Measurements from ENCODE around the gene AGPS. TPM values are rescaled to one million over a fixed set of nuclear protein-coding genes. Genes with fewer than 3 reads are reported as not detected.

AGPS gene
- total and polyA plus RNA-seq, 2 of the 13 experiments (the other 11 are each of a cell fraction or from before 2014, with no cell fraction given): 39.4 to 99.0 TPM

DNA sequence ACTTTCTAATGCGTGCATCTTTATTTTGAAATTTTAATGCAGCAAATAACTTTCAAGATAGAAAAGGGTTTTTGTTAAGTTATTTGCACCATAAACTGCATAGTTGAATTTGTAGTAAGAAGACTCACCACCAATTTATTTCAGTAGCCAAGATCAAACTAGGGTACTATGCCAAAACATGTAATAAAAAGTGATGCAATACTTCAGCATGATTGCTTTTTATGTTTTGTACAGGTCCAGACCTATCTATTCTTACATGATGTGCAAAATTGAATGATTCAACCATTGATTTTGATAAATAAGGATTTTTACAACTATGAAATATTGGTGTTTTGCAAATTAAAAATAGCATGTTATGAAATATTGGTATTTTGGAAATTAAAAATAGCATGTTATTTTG lies 26.7 kb downstream of the AGPS start:
- Histone ChIP-seq H3K4me3 (replicated peaks in 1 of 3; ENCODE audit: insufficient read depth in 1 of 3, low read depth in 2 of 3, low read length in 3 of 3) (no peak overlapping the region), H3K4me1 (ENCODE audit: insufficient read depth, low read length) (peaks cover 58% of the 10 kb centered on the region), H3K9me3 (ENCODE audit: low read length) (no peaks in the 10 kb centered on the region), H3K79me2 (ENCODE audit: insufficient read depth, low read length) (peaks cover 96% of the 10 kb centered on the region), H4K20me1 (ENCODE audit: insufficient read depth, low read length) (peaks cover 23% of the 10 kb centered on the region), H3K36me3 (replicated peaks in 1 of 2; ENCODE audit: control insufficient read depth in 1 of 2, insufficient read depth in 2 of 2, low read length in 2 of 2) (peaks cover 3 to 19% of the 10 kb centered on the region in 2 experiments; a peak in 4 of 5 replicates), H3K4me2 (ENCODE audit: low read depth, low read length) (no peak overlapping the region), H3K27me3 (ENCODE audit: control insufficient read depth in 1 of 2, insufficient read depth in 2 of 2, low read length in 2 of 2) (no peaks in the 10 kb centered on the region), H2AFZ (ENCODE audit: low read length) (no peak overlapping the region), H3K9ac (ENCODE audit: insufficient read depth, low read depth, low read length) (no peak overlapping the region), H3K27ac (ENCODE audit: extremely low read length, insufficient read depth, low read length) (no peak overlapping the region)
- CTCF ChIA-PET (ENCODE audit: low intra/inter-chr PET ratio, low total read pairs): no interaction called here
- FAIRE-seq: no peak
- ATAC-seq: no peak
- intact Hi-C loops (cut with micrococcal nuclease; ENCODE audit: unreplicated experiment): loop anchor here (2.0 to 5.0 kb wide), 2 partner anchors 157 to 306 kb away; partner anchors contain the start of gene NFE2L2
- POLR2A ChIA-PET: no interaction called here
- DNase-seq (ENCODE audit: low spot score): no peak
- no TSS peak for BruUV-seq (replicated peaks)
- in situ Hi-C loops (cut with HindIII; ENCODE audit: extremely low pct_ligation_motif_present, low pct_unique_long_range_greater_than_20kb): loop anchor here (5.0 kb wide), 2 partner anchors 87 to 257 kb away; no protein-coding TSS in a partner anchor
- 99% methylated on average over 1 of the region's 1 CpG for WGBS (ENCODE audit: low lambda C conversion rate)
- TF ChIP-seq, protein P1, sequence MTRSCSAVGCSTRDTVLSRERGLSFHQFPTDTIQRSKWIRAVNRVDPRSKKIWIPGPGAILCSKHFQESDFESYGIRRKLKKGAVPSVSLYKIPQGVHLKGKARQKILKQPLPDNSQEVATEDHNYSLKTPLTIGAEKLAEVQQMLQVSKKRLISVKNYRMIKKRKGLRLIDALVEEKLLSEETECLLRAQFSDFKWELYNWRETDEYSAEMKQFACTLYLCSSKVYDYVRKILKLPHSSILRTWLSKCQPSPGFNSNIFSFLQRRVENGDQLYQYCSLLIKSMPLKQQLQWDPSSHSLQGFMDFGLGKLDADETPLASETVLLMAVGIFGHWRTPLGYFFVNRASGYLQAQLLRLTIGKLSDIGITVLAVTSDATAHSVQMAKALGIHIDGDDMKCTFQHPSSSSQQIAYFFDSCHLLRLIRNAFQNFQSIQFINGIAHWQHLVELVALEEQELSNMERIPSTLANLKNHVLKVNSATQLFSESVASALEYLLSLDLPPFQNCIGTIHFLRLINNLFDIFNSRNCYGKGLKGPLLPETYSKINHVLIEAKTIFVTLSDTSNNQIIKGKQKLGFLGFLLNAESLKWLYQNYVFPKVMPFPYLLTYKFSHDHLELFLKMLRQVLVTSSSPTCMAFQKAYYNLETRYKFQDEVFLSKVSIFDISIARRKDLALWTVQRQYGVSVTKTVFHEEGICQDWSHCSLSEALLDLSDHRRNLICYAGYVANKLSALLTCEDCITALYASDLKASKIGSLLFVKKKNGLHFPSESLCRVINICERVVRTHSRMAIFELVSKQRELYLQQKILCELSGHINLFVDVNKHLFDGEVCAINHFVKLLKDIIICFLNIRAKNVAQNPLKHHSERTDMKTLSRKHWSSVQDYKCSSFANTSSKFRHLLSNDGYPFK (CRISPR knock-in tag; IDR thresholded peaks at IDR 0.05; ENCODE audit: borderline replicate concordance): no peak
- no peak for TF ChIP-seq CREB1 (IDR thresholded peaks at IDR 0.05)
- no peak for TF ChIP-seq CREB1 (CRISPR knock-in tag; IDR thresholded peaks at IDR 0.05)
- peak; percentile 92 for TF ChIP-seq CEBPG (CRISPR knock-in tag; IDR thresholded peaks at IDR 0.05)
- TF ChIP-seq GATAD2A (CRISPR knock-in tag; IDR thresholded peaks at IDR 0.05): 0 out of 2 replicates have a peak, but pooled peaks have one; percentile 35
- no peak for TF ChIP-seq SKIL (CRISPR knock-in tag; IDR thresholded peaks at IDR 0.05; ENCODE audit: borderline replicate concordance)
- TF ChIP-seq PHB2 (IDR thresholded peaks at IDR 0.05; ENCODE audit: partially characterized antibody): no peak
- TF ChIP-seq ZNF629 (CRISPR knock-in tag; conservative IDR thresholded peaks at IDR 0.05): no peak
- no peak for TF ChIP-seq ZFP62 (CRISPR knock-in tag; IDR thresholded peaks at IDR 0.05)
- TF ChIP-seq SALL1 (CRISPR knock-in tag; IDR thresholded peaks at IDR 0.05): no peak
- TF ChIP-seq ZNF460 (CRISPR knock-in tag; IDR thresholded peaks at IDR 0.05; ENCODE audit: borderline replicate concordance): no peak
- no peak for TF ChIP-seq KDM2A (CRISPR knock-in tag; IDR thresholded peaks at IDR 0.05; ENCODE audit: borderline replicate concordance, low read depth)
- TF ChIP-seq, protein P2, sequence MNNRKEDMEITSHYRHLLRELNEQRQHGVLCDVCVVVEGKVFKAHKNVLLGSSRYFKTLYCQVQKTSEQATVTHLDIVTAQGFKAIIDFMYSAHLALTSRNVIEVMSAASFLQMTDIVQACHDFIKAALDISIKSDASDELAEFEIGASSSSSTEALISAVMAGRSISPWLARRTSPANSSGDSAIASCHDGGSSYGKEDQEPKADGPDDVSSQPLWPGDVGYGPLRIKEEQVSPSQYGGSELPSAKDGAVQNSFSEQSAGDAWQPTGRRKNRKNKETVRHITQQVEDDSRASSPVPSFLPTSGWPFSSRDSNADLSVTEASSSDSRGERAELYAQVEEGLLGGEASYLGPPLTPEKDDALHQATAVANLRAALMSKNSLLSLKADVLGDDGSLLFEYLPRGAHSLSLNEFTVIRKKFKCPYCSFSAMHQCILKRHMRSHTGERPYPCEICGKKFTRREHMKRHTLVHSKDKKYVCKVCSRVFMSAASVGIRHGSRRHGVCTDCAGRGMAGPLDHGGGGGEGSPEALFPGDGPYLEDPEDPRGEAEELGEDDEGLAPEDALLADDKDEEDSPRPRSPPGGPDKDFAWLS (CRISPR knock-in tag; IDR thresholded peaks at IDR 0.05; ENCODE audit: borderline replicate concordance): no peak
- TF ChIP-seq CEBPB (IDR thresholded peaks at IDR 0.05; ENCODE audit: borderline replicate concordance, low read depth, low read length): peak; percentile 92
- TF ChIP-seq RBFOX2 (IDR thresholded peaks at IDR 0.05; ENCODE audit: low read depth, low read length): no peak
- TF ChIP-seq, protein P3, sequence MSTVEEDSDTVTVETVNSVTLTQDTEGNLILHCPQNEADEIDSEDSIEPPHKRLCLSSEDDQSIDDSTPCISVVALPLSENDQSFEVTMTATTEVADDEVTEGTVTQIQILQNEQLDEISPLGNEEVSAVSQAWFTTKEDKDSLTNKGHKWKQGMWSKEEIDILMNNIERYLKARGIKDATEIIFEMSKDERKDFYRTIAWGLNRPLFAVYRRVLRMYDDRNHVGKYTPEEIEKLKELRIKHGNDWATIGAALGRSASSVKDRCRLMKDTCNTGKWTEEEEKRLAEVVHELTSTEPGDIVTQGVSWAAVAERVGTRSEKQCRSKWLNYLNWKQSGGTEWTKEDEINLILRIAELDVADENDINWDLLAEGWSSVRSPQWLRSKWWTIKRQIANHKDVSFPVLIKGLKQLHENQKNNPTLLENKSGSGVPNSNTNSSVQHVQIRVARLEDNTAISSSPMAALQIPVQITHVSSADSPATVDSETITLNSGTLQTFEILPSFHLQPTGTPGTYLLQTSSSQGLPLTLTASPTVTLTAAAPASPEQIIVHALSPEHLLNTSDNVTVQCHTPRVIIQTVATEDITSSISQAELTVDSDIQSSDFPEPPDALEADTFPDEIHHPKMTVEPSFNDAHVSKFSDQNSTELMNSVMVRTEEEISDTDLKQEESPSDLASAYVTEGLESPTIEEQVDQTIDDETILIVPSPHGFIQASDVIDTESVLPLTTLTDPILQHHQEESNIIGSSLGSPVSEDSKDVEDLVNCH (CRISPR knock-in tag; IDR thresholded peaks at IDR 0.05): no peak
- TF ChIP-seq AKAP8 (CRISPR knock-in tag; IDR thresholded peaks at IDR 0.05): no peak
